ENCODE measurements around the gene RNF115. TPM values are rescaled to one million over a fixed set of nuclear protein-coding genes. Genes with fewer than 3 reads are reported as not detected.

Gene RNF115
- total and polyA plus RNA-seq, 2 donors (not counting 1 experiment from before 2014, with no cell fraction given), result 4.6 to 19.8 TPM

DNA sequence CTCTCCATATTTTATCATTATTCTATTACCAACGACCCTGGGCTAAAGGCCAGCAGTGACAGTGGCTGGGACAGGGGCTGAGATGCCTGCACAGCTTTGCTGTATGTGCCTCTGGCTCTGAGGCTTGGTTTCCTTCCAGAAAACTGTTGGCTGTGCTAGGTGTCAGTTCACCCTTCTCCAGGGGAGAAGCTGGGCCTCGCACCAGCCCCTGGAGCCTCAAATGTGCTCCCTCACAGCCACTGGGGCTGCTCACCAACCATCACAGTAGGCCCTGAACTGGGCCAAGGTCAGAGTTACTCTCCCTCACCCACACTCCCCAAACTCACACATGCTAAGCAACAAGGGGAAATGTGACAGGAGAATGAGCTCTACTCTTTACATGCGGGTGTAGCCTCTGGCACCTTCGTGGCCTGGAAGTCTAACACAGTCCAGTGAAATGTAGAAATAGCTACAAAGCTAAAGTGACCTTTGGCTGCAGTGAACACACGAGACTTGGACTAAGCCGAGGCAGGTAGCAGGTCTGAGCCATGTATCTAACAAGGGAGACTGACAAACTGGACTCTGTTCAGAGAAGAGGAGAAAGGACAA lies 109.3 kb downstream of the RNF115 start:
- ATAC-seq (ENCODE audit: low read depth) (no peak), DNase-seq (no peak)
- Histone ChIP-seq H3K27ac (ENCODE audit: low read length in 2 of 2) (no peak overlapping the region), H3K9ac (ENCODE audit: low read length) (no peak overlapping the region), H4K20me1 (ENCODE audit: control insufficient read depth, insufficient read depth, low read length, poor library complexity, severe bottlenecking) (no peaks in the 10 kb centered on the region), H3K4me1 (ENCODE audit: control insufficient read depth in 2 of 2, insufficient read depth in 2 of 2, low read length in 2 of 2) (no peaks in the 10 kb centered on the region), H2AFZ (ENCODE audit: insufficient read depth, low read depth, low read length, poor library complexity, severe bottlenecking) (no peak overlapping the region), H3K4me3 (ENCODE audit: control extremely low read depth in 1 of 5, extremely low read depth in 1 of 5, insufficient read depth in 1 of 5, low read depth in 2 of 5, low read length in 4 of 5) (no peak overlapping the region), H3K9me3 (ENCODE audit: control extremely low read depth in 1 of 3, control insufficient read depth in 2 of 3, insufficient read depth in 1 of 3, low read length in 2 of 3) (no peaks in the 10 kb centered on the region), H3K36me3 (replicated peaks in 1 of 2; ENCODE audit: control extremely low read depth in 1 of 2, control insufficient read depth in 1 of 2, extremely low read depth in 1 of 2, insufficient read depth in 2 of 2, low read length in 1 of 2) (no peaks in the 10 kb centered on the region), H3K79me2 (ENCODE audit: control insufficient read depth, insufficient read depth, low read length) (no peaks in the 10 kb centered on the region), H3K4me2 (replicated peaks; ENCODE audit: low read depth, low read length, poor library complexity, severe bottlenecking) (no peak overlapping the region), H3K27me3 (replicated peaks in 1 of 4; ENCODE audit: control extremely low read depth in 1 of 4, control insufficient read depth in 3 of 4, insufficient read depth in 4 of 4, low read length in 3 of 4) (no peaks in the 10 kb centered on the region)
- Mint-ChIP-seq H3K9me3 (ENCODE audit: insufficient read depth) (no peaks in the 10 kb centered on the region), H3K27ac (no peak overlapping the region), H3K4me1 (no peaks in the 10 kb centered on the region), H3K27me3 (peaks cover under 1% of the 10 kb centered on the region), H3K4me3 (no peak overlapping the region)
- intact Hi-C loops (cut with micrococcal nuclease), result no loop called here
- ChIA-PET POLR2A (no interaction called here), CTCF (interaction anchor here (0.6 kb wide), 1 partner anchor 12 kb away, joined by 3 read pairs; no protein-coding TSS in a partner anchor)
- WGBS (ENCODE audit: insufficient coverage), result 96% methylated on average over 5 of the region's 6 CpGs
- TF ChIP-seq, protein P1, sequence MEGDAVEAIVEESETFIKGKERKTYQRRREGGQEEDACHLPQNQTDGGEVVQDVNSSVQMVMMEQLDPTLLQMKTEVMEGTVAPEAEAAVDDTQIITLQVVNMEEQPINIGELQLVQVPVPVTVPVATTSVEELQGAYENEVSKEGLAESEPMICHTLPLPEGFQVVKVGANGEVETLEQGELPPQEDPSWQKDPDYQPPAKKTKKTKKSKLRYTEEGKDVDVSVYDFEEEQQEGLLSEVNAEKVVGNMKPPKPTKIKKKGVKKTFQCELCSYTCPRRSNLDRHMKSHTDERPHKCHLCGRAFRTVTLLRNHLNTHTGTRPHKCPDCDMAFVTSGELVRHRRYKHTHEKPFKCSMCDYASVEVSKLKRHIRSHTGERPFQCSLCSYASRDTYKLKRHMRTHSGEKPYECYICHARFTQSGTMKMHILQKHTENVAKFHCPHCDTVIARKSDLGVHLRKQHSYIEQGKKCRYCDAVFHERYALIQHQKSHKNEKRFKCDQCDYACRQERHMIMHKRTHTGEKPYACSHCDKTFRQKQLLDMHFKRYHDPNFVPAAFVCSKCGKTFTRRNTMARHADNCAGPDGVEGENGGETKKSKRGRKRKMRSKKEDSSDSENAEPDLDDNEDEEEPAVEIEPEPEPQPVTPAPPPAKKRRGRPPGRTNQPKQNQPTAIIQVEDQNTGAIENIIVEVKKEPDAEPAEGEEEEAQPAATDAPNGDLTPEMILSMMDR (IDR thresholded peaks at IDR 0.05), result no peak
- no peak for TF ChIP-seq EZH2 (IDR thresholded peaks at IDR 0.05; ENCODE audit: borderline replicate concordance, insufficient read depth, low read depth, low read length, poor library complexity, severe bottlenecking)

DNA sequence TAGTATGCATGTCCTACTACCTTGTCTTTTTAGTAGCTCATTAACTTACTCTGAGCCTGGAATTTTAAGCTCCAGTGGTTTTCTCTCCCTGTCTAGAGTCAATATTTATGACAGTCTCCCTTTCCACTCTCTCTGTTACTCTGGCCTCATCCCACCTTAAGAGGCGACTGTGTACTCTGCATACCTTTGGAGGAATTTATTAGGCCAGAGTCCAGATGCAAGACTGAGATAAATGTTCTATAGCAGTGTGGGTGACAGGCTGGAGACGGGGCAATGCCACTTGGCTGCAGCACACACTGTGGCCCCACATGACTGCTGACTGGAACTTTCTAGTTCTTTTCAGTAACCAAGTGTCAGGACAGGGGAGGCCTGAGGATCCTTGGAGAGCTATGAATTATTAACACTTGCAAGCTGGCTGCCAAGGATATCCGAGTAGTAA lies 112.7 kb downstream of the RNF115 start:
- no peaks in the 10 kb centered on the region for H3K36me3 ChIP-seq (replicated peaks in 1 of 2; ENCODE audit: control extremely low read depth in 1 of 2, control insufficient read depth in 1 of 2, extremely low read depth in 1 of 2, insufficient read depth in 2 of 2, low read length in 1 of 2)
- no peak overlapping the region for H3K27ac ChIP-seq (ENCODE audit: low read length in 2 of 2)
- no peak overlapping the region for H3K4me3 ChIP-seq (ENCODE audit: control extremely low read depth in 1 of 5, extremely low read depth in 1 of 5, insufficient read depth in 1 of 5, low read depth in 2 of 5, low read length in 4 of 5)
- no peak overlapping the region for H3K9ac ChIP-seq (ENCODE audit: low read length)
- no peaks in the 10 kb centered on the region for H3K9me3 ChIP-seq (ENCODE audit: control extremely low read depth in 1 of 3, control insufficient read depth in 2 of 3, insufficient read depth in 1 of 3, low read length in 2 of 3)
- H3K9me3 Mint-ChIP-seq (ENCODE audit: insufficient read depth), result no peaks in the 10 kb centered on the region
- H3K27me3 Mint-ChIP-seq, result no peaks in the 10 kb centered on the region
- ATAC-seq (ENCODE audit: low read depth) (no peak), DNase-seq (no peak)
- H3K4me3 Mint-ChIP-seq, result no peak overlapping the region
- POLR2A ChIA-PET, result no interaction called here
- intact Hi-C loops (cut with micrococcal nuclease), result no loop called here
- 100% methylated on average over 1 of the region's 3 CpGs for WGBS (ENCODE audit: insufficient coverage)
- no peak overlapping the region for H2AFZ ChIP-seq (ENCODE audit: insufficient read depth, low read depth, low read length, poor library complexity, severe bottlenecking)
- TF ChIP-seq EZH2 (IDR thresholded peaks at IDR 0.05; ENCODE audit: borderline replicate concordance, insufficient read depth, low read depth, low read length, poor library complexity, severe bottlenecking), result no peak
- TF ChIP-seq, protein P1 (IDR thresholded peaks at IDR 0.05), result no peak
- CTCF ChIA-PET, result interaction anchor here (1.3 kb wide), 1 partner anchor 9 kb away, joined by 3 read pairs; no protein-coding TSS in a partner anchor
- no peak overlapping the region for H3K4me2 ChIP-seq (replicated peaks; ENCODE audit: low read depth, low read length, poor library complexity, severe bottlenecking)
- H3K4me1 Mint-ChIP-seq, result no peaks in the 10 kb centered on the region
- no peaks in the 10 kb centered on the region for H3K79me2 ChIP-seq (ENCODE audit: control insufficient read depth, insufficient read depth, low read length)
- H3K27me3 ChIP-seq (replicated peaks in 1 of 4; ENCODE audit: control extremely low read depth in 1 of 4, control insufficient read depth in 3 of 4, insufficient read depth in 4 of 4, low read length in 3 of 4), result no peaks in the 10 kb centered on the region
- no peaks in the 10 kb centered on the region for H3K4me1 ChIP-seq (ENCODE audit: control insufficient read depth in 2 of 2, insufficient read depth in 2 of 2, low read length in 2 of 2)
- H4K20me1 ChIP-seq (ENCODE audit: control insufficient read depth, insufficient read depth, low read length, poor library complexity, severe bottlenecking), result no peaks in the 10 kb centered on the region
- H3K27ac Mint-ChIP-seq, result no peak overlapping the region
